Astrocyte (in vitro differentiated cells and primary cell): ENCODE results near the gene HES5.

Source experiments
- CTCF ChIP-seq: IDR thresholded peaks from 2 replicates; pipeline ENCODE4 v1.5.1; 2011; ENCODE audit warnings: low read depth, mild to moderate bottlenecking, inconsistent platforms, low read length, moderate library complexity; ENCODE audit not compliant: insufficient read depth
- EZH2 ChIP-seq: IDR thresholded peaks from 2 replicates; pipeline ENCODE4 v1.6.1; 2012; ENCODE audit warnings: mild to moderate bottlenecking, low read length, inconsistent platforms; ENCODE audit not compliant: insufficient read depth

- TF ChIP-seq CTCF (no peak), EZH2 (no peak)
These were observed 32.2 kb downstream of the HES5 start for GRCh38 chr1:2497891-2498290.
